Measurements from ENCODE around the gene FOXI3. TPM values are rescaled to one million over a fixed set of nuclear protein-coding genes. Genes with fewer than 3 reads are reported as not detected.
"Not testable (repeated sequence)": the region's sequence is repeated elsewhere in the genome, so short reads cannot be mapped to it uniquely, and the experiment has no call there.

Gene FOXI3
- total RNA-seq, 1 experiment from 2014 or later = not detected

DNA sequence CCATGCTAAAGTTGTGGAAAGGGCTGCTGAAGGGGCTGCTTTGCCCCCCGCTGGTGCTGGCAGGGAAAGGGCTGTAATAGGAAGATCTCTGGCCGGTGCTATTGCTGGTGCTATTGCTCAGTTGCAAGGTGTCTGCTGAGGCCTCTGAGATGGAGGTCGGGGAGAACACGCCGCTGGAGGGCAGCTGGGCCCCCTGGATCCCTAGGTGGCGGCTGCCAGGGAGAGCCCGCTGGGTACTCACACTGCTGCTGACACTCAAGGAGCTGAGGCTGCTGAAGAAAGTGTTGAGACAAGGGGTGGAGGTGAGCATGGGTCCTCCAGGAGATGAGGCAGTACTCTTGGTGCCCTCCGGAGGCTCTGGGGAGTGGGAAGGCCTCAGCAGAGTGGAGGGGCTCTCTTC, 4.2 kb downstream of the FOXI3 start:
- no peak for DNase-seq (ENCODE audit: low read depth)
- in situ Hi-C loops (cut with HindIII; ENCODE audit: low pct_unique_long_range_greater_than_20kb, low sequenced_read_pairs) = no loop called here

DNA sequence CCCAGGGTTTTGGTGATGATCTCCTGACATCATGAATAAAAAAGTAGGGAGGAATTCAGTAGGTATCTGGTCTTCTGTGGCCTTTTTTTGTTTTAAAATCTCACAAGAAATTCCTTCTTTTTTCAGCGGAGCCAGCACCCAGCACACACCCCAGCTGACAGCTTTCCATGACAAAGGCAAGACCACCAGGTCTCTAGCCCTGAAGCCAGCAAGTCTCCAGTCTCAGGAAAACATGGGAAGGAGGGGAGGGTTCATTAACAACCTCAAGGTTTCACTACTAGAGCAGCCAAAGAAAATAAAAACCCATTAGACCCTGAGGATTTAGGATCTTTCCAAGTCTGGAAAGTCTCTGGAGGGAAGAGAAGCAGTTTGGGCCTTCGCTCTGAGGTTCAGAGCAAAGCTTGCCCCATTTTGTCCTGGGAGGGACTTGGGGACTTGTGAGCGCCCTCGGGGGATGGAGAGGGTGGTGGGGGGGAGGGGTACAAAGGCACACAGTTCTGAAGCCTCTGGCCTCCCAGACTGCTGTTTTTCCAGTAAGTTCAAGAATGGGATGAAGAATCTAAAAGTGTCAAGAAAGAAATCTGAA, 9.0 kb downstream of the FOXI3 start:
- DNase-seq (ENCODE audit: low read depth) = no peak
- in situ Hi-C loops (cut with HindIII; ENCODE audit: low pct_unique_long_range_greater_than_20kb, low sequenced_read_pairs) = no loop called here

DNA sequence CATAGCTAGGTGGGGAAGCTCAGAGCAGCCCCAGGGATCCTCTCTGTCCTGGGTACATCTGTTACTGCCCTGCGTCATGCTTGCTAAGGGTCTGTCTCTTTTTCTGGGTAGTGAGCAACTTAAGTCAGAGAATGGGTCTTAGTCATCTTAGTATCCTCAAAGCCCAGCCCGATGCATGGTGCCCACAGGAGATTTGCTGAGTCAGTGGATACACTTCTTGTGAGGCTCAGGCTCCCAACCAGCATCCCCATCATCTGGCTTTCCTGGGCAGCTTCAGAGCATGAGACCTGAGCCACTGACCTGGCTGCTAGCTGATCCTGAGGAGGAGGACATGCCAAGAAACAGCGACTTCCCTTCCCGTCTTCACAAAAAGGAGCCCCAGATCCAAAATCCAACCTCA, 10.0 kb downstream of the FOXI3 start:
- DNase-seq (ENCODE audit: low read depth) = no peak
- in situ Hi-C loops (cut with HindIII; ENCODE audit: low pct_unique_long_range_greater_than_20kb, low sequenced_read_pairs) = no loop called here

DNA sequence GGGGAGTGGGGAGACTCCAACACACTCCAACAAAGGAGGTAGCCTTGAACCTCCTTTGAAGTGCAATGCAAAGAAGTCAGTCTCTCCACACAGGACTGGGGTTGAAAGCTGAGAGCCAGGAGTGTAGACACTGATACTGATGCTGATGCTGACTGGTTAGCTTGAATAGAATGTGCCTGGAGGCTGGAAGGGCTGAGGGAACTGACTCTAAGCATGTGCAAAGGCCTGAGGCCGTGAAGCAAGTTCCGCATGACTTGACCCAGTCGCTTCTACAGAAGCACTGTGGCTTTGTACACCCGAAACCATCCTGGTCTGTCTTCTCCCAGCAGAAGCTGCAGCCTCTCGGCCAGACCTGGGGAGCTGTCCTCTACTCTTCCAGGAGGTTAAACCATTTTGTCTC, 10.4 kb downstream of the FOXI3 start:
- in situ Hi-C loops (cut with HindIII; ENCODE audit: low pct_unique_long_range_greater_than_20kb, low sequenced_read_pairs) = no loop called here
- DNase-seq (ENCODE audit: low read depth) = no peak

DNA sequence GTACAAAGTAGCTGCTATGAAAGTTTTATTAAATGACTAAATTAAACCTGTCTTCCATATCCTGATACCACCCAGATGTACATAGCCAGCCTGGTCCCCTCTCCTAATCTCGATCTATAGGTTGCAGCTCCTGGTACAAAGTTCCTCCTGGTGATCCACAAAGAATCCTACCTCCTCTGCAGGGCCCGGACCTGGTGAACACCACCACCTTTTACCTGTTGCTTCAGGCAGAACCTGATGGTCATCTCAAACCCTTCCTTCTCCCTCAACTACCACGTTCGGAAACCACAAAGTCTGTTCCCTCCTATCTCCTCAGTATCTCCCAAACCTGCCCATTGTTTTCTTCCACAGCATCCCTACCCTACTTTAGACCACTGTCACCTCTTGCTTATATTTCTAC, 15.5 kb downstream of the FOXI3 start:
- in situ Hi-C loops (cut with HindIII; ENCODE audit: low pct_unique_long_range_greater_than_20kb, low sequenced_read_pairs) = no loop called here
- no peak for DNase-seq (ENCODE audit: low read depth)

DNA sequence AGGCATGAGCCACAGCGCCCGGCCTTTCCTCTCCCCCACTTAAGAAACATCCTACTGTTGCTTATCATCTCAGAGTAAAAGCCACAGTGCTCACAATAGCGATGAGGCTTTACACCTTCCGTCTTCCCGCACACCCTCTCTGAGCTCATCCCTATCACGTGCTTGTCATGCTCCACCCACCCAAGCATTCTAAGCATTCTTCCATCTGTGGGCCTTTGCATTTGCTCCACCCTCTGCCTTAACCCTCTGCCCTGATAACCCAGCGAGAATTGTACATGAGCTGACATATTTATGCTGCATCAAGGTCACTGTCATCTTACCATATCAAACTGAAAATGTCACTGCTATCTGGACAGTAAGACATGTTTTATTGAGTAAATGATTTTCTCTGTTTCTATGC, 22.6 kb downstream of the FOXI3 start:
- no peak for DNase-seq (ENCODE audit: low read depth)
- in situ Hi-C loops (cut with HindIII; ENCODE audit: low pct_unique_long_range_greater_than_20kb, low sequenced_read_pairs) = no loop called here

DNA sequence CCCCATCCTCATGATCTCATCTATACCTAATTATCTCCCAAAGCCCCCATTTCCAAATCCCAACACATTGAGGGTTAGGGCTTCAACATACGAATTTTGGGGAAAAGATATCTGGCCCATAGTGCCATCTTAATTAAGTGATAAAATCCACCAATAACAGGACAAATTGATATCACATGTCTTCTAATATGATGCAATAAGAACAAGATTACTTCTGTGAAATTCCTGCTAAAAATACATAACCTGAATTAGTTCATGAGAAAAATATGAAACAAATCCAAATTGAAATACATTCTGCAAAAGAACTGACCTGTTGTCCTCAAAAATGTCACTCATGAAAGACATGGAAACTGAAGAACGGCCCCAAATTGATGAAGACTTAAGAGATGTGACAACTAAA, 28.8 kb downstream of the FOXI3 start:
- no peak for DNase-seq (ENCODE audit: low read depth)
- in situ Hi-C loops (cut with HindIII; ENCODE audit: low pct_unique_long_range_greater_than_20kb, low sequenced_read_pairs) = no loop called here

DNA sequence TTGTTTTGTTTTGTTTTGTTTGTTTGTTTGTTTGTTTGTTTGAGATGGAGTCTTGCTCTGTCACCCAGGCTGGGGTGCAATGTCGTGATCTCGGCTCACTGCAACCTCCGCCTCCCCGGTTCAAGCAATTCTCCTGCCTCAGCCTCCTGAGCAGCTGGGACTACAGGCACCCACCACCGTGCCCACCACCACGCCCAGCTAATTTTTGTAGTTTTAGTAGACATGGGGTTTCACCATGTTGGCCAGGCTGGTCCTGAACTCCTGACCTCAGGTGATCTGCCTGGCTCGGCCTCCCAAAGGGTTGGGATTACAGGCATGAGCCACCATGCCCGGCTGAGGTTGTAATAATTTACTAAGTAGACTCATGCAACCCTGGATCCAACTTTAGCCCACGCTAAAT, 33.4 kb downstream of the FOXI3 start:
- DNase-seq (ENCODE audit: low read depth); in situ Hi-C loops (cut with HindIII; ENCODE audit: low pct_unique_long_range_greater_than_20kb, low sequenced_read_pairs): not testable (repeated sequence)

DNA sequence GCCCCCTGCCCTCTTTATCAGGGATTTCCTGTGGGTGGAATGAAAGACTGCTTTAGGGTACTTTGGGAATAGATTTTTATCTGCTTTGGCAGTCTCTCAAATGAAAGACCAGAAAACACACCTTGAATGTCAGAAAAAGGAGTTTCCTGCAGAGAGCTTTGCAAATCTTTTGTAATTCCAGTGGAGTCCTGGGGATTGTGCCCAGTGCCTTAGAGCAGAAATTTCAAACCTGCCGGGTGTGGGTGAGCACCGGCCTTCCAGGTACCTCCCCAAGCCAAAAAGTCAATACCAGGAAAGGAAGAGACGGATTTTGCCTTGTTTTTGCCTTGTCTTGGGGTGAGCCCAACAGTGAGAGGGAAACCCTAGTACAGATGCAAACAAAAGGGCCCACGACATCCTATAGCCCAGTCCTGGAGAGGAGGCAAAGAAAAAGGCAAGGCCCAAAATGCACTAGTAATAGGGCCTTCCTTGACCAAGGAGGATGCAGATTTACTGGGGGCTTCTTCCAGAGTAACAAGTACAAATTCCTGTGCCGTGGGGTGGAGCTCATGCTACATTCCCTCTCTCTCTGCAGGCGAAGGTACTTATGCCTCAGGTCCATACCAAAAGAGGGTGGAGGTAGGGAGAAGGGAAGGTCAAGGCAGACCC, 36.4 kb downstream of the FOXI3 start:
- in situ Hi-C loops (cut with HindIII; ENCODE audit: low pct_unique_long_range_greater_than_20kb, low sequenced_read_pairs) = no loop called here
- no peak for DNase-seq (ENCODE audit: low read depth)

DNA sequence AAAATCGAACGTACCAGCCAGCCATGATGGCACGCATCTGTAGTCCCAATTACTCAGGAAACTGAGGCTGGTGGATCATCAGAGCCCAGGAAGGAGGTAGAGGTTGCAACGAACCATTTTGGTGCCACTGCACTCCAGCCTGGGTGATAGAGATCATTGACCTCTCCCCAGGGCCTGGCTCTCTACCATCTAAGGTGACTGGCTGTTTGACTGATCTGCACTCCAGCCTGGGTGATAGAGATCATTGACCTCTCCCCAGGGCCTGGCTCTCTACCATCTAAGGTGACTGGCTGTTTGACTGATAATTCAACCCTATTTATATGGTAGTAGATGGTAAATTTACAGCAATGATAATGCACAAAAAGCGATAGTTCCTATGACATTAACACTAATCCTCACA, 43.6 kb downstream of the FOXI3 start:
- DNase-seq (ENCODE audit: low read depth); in situ Hi-C loops (cut with HindIII; ENCODE audit: low pct_unique_long_range_greater_than_20kb, low sequenced_read_pairs): not testable (repeated sequence)

DNA sequence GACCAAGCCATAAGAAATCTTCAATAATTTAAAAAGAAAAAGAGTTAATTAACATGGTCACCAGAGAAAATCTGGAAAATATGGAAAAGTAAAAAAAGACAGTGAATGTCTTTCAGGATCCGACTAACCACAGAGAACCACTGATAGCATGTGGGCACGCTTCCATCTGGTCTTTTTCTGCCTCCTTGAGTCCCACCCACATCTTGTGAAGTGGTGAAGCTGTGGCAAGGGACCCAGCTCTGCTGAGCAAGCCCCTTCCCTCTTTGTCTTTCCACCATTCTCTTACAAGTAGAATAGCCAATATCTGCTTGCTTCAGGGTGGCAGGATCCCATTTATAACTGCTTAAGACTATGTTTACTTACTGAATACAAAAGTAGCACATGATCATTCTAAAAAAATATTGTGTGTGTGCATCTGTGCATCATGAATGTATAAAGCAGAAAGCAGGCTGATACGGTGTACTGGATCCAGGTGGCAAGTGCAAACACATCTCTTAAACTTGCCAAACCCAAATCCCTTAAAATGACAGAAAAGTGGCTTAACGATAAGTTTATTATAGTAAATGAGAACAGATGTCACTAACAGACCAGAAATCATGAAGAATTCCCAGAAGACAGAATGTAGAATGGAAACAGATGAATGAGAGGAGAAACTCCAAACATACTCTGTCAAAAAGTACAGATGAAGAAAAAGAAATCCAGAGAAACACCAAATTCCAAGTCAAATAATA, 52.3 kb downstream of the FOXI3 start:
- in situ Hi-C loops (cut with HindIII; ENCODE audit: low pct_unique_long_range_greater_than_20kb, low sequenced_read_pairs) = no loop called here
- no peak for DNase-seq (ENCODE audit: low read depth)

DNA sequence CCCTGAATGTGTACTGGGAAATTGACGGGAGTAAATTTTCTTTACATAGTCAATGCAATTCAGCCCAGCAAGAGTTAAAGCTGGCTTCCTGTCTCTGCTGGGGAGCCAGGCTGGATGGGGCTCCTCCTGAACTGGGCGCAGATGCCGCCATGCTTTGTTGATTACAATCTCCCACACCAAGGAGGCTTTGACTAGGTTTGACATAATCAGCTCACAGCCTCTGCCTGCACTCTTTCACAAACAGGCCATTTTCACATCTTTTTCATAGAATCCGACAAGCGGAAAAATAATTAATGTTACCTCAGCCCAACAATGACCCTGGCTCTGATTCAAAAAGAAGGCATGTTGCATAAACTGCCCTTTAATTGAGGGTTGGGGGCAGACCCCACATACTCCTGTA, 54.3 kb downstream of the FOXI3 start:
- DNase-seq (ENCODE audit: low read depth) = no peak
- in situ Hi-C loops (cut with HindIII; ENCODE audit: low pct_unique_long_range_greater_than_20kb, low sequenced_read_pairs) = no loop called here

Other genes with a start within 250 kb of the FOXI3 start
- gene EIF2AK3, start 174.8 kb upstream of the FOXI3 start, total RNA-seq (2014; rRNA removed; shearing (Covaris generic); ENCODE audit: low replicate concordance) = 13.7 and 17.1 TPM in 2 replicates
- 8.1 and 13.7 TPM in 2 replicates for gene RPIA, start 239.0 kb upstream of the FOXI3 start, total RNA-seq (2014; rRNA removed; shearing (Covaris generic); ENCODE audit: low replicate concordance)